HG03457 (cell line): ENCODE results near the gene JUP.

Experiments
- ATAC-seq: cut with Tn5 transposase; IDR thresholded peaks from one replicate; pipeline ENCODE4 v1.9.1; 2021; ENCODE audit warnings: moderate number of reproducible peaks; ENCODE audit not compliant: unreplicated experiment

JUP gene

GRCh38 chr17:41810659-41811548 lies 24.4 kb upstream of the JUP start:
- ATAC-seq, result peak; percentile 13

GRCh38 chr17:41806685-41807445 lies 20.4 kb upstream of the JUP start:
- no peak for ATAC-seq

DNA sequence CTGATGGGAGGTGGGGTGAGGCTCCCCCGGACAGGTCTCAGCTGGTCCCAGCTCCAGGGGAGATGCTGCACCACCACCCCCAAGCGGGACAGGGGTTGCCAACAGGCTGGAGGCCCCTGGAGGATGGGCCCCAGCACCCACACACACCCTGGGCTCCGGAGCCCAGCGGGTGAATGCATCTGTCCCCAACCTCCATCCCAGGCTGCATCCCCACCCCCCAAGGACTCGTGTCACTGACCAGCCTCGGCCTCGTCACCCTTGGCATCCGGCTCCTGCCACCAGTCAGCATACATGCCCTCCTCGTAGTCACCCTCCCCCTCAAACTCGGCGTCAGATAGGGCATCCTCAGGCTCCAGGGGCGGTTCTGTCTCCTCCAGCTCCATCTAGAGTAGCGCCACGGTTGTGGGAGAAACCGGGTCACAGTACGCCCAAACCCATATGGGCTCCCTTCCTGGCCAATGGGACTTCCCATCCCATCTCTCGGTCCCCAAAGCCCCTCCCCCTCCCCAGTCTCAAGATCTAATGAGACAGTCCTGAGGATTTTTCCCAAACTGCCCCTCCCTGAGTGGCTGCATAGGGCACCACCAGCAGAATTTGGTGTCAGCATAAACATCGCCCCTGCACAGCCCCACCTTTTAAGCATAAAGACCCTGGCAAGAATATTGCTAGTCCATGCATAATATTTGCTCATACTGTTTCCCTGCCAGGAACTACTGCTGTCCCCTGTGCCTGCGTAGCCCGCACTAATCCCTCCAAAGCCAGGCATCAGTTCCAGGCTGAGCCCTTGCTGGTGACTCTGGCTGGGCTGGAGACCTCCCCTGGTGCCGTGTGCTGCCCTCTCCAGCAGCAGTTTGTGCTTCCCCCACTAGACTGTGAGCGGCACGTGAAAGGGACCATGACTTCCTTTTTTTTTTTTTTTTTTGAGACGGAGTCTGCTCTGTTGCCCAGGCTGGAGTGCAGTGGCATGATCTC lies 16.8 kb upstream of the JUP start:
- no peak for ATAC-seq

- ATAC-seq, result no peak
Observed at GRCh38 chr17:41801374-41802271, 15.1 kb upstream of the JUP start.

- ATAC-seq, result no peak
Observed at GRCh38 chr17:41800601-41801373, 14.3 kb upstream of the JUP start.

DNA sequence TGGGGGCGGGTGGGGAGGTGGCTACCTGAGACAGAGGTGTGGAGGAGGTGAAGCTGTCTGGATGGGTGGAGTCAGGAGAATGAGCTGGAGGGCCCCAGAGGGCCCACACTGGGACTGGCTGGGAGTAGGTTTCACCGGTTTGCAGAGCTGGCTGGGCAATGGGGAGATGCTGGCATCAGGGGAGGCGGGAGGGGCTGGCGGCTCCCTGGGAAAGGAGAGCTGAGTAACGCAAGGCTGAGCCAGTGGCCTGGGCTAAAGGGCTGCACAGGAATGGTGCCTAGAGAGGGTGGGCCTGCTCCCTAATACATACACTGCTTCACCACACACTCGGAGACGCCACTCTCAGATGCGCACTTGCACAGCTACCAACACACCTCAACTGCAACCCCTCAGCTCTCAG lies 12.9 kb upstream of the JUP start:
- no peak for ATAC-seq

- ATAC-seq, result no peak
Observed at GRCh38 chr17:41797377-41797776, 10.9 kb upstream of the JUP start.

DNA sequence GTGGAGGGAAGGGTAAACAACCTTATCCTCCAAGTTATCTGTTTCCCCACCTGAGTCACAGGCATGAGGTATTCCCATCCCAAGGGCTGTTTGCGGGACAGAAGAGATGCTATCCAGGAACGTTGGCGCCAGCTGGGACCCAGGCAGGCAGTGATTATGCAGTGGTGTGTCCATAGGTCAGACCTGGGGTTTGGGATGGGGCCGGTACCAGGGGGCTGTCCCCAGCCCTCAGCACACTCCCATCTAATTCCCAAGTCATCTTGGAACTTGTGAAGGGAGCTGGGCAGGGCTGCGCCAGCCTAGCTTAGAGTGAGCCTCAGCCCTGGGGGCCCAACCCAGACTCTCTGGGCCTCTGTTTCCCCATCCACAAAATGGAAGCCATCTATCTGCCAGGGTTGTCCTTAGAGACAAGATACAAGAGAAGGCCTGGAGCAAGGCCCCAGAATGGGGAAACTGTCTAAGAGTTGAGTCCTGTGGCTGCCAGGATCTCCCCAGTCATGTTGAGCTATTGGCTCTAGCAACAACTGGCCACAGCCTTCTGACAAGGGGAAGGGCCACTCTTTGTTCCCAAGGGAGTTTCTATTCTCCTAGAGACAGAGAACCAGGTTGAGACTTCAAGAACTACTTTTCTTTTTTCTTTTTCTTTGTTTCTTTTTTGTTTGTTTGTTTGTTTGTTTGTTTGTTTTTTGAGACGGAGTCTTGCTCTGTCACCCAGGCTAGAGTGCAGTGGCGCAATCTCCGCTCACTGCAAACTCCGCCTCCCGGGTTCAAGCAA lies 9.8 kb upstream of the JUP start:
- ATAC-seq, result no peak

DNA sequence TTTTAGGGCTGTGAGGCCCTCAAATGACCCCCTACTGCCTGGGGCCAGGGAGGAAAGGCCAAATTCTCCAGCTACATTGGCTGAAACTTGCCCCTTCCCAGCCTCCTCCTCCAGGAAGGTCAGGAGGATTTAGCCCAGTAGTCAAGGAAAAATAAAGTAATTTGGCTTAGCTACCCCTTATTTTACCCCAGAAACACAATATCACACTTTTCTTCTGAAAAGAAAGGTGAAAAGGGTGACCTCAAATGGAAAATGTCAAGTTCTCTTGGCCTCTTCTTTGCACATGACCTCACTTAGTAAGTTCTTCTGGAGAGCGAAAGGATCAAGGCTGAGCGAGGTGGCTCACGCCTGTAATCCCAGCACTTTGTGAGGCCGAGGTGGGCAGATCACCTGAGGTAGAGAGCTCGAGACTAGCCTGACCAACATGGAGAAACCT lies 8.0 kb upstream of the JUP start:
- no peak for ATAC-seq

GRCh38 chr17:41793784-41794539 lies 7.5 kb upstream of the JUP start:
- ATAC-seq, result no peak

DNA sequence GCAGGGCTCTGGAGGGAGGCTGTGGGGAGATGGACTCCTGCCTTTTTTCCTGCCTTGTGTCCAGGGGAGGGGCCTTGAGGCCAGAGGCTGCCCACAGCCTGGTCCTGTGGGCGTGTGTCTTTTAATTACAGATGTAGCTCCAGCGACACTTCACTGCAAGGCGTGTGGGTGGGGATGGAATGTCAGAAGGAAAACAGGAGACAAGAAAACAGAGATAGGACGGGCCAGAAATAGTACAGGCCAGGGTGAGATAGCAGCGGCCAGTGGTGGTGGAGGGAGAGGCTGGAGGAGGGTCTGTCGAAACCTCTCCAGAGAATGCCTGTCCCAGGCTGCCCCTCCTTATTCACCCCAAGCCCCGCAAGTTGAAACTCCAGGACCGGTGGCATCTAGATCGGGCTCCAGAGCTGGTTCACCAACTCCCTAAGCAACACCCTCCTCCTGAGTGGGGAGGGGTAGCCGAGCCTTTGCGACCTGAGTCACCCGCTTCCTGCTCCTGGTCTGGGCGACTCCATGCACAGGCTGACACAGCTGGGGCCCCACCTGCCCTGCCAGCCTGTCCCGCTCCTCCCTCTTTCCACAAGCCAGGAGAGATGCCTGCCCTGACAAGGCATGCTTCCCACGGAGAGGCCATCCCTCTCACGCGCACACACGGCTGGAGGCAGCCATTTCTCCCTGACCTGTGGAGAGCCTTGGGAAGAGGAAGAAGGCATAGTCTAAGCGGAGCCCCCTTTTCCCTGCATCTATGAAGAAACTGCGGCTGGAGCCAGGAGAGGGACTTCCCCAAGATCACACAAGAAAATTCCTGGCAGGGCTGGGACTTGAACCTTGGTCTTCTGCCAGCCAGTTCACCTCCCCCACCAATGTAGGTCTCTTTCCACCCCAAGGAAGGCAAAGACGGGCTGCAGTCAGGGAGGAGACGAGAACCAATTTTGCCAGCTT lies 6.6 kb upstream of the JUP start:
- ATAC-seq, result no peak

- no peak for ATAC-seq
Observed at GRCh38 chr17:41787021-41787418, 509 bp upstream of the JUP start.

- ATAC-seq, result no peak
Observed at GRCh38 chr17:41785859-41786226, 668 bp downstream of the JUP start.

DNA sequence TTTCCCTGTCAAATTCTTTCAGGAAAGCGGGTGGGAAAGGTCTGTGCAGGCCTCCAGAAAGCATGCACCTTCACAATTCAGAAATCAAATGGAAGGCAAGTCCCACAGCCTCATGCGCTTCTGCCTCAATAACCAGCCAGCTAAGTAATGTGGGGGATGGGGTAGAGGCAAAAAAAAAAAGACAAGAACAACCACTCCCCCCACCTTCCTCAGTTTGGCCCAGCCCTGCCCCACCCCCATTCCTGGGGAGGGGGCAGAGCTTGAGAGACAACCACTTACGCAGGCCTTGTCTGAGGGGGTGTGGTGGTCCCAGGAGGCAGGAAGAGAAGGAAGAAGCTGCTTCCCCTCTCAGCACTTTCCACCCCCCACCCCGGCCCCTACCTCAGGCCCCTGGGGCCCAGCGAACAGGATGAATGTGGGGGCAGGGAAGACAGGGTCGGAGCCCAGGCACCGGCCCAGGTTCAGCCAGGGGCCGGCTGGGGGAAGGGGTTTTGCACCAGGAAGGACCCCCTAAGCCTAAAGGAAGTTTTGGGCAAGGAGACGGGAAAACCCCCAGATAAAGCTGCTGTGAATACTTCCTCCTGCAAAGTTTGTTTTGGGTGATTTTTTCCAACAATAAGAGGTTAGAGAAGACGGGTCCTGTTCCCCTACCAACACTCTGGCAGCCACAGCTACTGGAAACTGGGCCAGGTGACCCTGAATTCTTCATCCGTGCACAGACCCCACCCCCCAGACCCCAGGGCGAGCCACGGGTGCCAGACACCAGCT lies 1.2 kb downstream of the JUP start:
- no peak for ATAC-seq

DNA sequence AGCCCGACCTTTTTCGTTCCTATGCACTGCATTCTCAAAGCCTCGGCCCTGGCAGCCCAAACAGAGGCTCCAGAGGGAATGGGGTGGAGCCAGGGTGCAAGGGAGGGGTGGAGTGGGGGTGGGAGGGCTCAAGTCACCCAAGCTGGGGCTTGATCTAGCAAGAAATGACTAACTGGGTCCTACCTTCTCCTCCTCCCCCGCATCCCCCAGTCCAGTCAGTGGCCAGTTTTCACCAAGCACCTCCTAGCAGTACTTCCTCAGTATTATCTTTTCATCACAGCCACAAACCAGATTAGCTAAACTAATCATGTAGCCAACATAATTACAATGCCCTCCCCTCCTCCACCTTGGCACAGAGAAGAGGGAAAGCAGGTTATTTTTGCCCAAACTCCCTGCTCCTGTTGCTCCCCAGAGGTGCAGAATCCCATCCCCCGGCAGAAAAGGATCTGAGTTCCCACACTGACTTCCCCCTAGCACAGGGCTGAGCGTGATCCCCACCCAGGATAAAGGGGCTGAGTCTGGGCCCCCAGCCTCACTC lies 2.2 kb downstream of the JUP start:
- ATAC-seq, result no peak

DNA sequence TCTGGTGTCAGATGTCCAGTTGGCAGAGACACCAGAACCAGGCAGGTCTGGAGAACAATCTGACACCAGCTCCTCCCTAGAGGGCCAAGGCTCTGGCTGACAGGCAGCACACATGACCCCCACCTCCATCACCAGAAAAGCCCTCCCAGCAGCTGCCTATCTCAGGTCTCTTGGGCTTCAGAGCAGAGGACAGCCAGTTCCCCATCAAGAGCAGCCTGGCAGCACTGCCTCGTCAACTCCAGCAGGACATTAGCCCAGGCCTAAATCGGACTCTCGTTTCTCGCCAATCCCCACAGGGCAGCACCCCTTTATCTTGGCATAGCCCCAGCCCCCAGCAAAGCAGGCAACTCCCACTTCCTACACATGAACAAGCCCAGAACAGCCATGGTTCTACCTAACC lies 4.4 kb downstream of the JUP start:
- ATAC-seq, result no peak
